Measurements from ENCODE around the gene ANKRD10. TPM values are rescaled to one million over a fixed set of nuclear protein-coding genes. Genes with fewer than 3 reads are reported as not detected.

Gene ANKRD10
- total RNA-seq: 10 to 100 TPM; 19.3 to 62.9 (median 29.4) TPM

- Histone ChIP-seq H3K27ac (peak within 1 kb of the TSS; percentile 96 to 99 (median 97)), H3K4me3 (peak within 1 kb of the TSS; percentile 75 to 96 (median 88)), H3K27me3 (peaks cover 0 to 5% (median 0%) of the 10 kb centered on the region in 4 donors), H3K36me3 (peaks cover 0 to 3% (median 0%) of the 10 kb centered on the region in 3 donors), H3K9me3 (no peaks in the 10 kb centered on the region), H3K4me1 (peaks cover 13 to 56% (median 27%) of the 10 kb centered on the region in 3 donors)
- TF ChIP-seq POLR2A (IDR thresholded peaks at IDR 0.05) (peak in 2 of 4 donors; percentile 23 to 66), CTCF (IDR thresholded peaks at IDR 0.05) (peak; percentile 72 to 97 (median 90))
- intact Hi-C loops (cut with DNase I): loop anchor here (10.0 kb wide), 1 partner anchor 210 kb away; the partner anchor contains the start of gene CARS2
- 0% methylated on average over 4 to 5 of the region's 81 CpGs for WGBS, 2 donors
- peak; percentile 96 for DNase-seq
Measured at GRCh38 chr13:110915057-110915873, at the start of gene ANKRD10. Gene ANKRD10 (minus strand): TSS chr13:110915069. CDS start chr13:110914934, 135 bp downstream.

GRCh38 chr13:110964229-110965037, 49.6 kb upstream of the ANKRD10 start:
- Histone ChIP-seq H3K4me1 (peaks cover 0 to 6% (median 0%) of the 10 kb centered on the region in 3 donors), H3K27me3 (no peaks in the 10 kb centered on the region), H3K36me3 (no peaks in the 10 kb centered on the region), H3K9me3 (peaks cover 0 to 17% (median 6%) of the 10 kb centered on the region in 3 donors), H3K4me3 (no peak overlapping the region), H3K27ac (peak overlapping the region in 2 of 4 donors; percentile 34 to 37)
- intact Hi-C loops (cut with DNase I): no loop called here
- no peak for TF ChIP-seq POLR2A (IDR thresholded peaks at IDR 0.05)
- TF ChIP-seq CTCF (IDR thresholded peaks at IDR 0.05): no peak
- WGBS, 2 donors: 65 to 72% methylated on average over 5 to 6 of the region's 6 CpGs
- no peak for DNase-seq

- no peak for DNase-seq
- WGBS, 2 donors: 87 to 88% methylated on average over 3 of the region's 3 CpGs
Measured at GRCh38 chr13:110963554-110963970, 48.7 kb upstream of the ANKRD10 start.

GRCh38 chr13:110961959-110962358, 47.1 kb upstream of the ANKRD10 start:
- WGBS, 2 donors: 85 to 94% methylated on average over 1 of the region's 1 CpG
- Histone ChIP-seq H3K4me1 (peaks cover 0 to 6% (median 0%) of the 10 kb centered on the region in 3 donors), H3K27ac (no peak overlapping the region), H3K4me3 (no peak overlapping the region), H3K36me3 (no peaks in the 10 kb centered on the region), H3K27me3 (no peaks in the 10 kb centered on the region), H3K9me3 (peaks cover 0 to 17% (median 6%) of the 10 kb centered on the region in 3 donors)
- no peak for DNase-seq
- intact Hi-C loops (cut with DNase I): no loop called here
- TF ChIP-seq CTCF (IDR thresholded peaks at IDR 0.05) (no peak), POLR2A (IDR thresholded peaks at IDR 0.05) (no peak)

More at GRCh38 chr13:110963554-110963970, 48.7 kb upstream of the ANKRD10 start:
- Histone ChIP-seq H3K27me3 (no peaks in the 10 kb centered on the region), H3K27ac (no peak overlapping the region), H3K9me3 (peaks cover 0 to 17% (median 6%) of the 10 kb centered on the region in 3 donors), H3K4me3 (no peak overlapping the region), H3K36me3 (no peaks in the 10 kb centered on the region), H3K4me1 (peaks cover 0 to 6% (median 0%) of the 10 kb centered on the region in 3 donors)
- intact Hi-C loops (cut with DNase I): no loop called here
- TF ChIP-seq CTCF (IDR thresholded peaks at IDR 0.05) (no peak), POLR2A (IDR thresholded peaks at IDR 0.05) (no peak)
